Smooth muscle cell (in vitro differentiated cells): Measurements from ENCODE around the gene NAT14. TPM values are rescaled to one million over a fixed set of nuclear protein-coding genes. Genes with fewer than 3 reads are reported as not detected.

Experiments used
- DNase-seq: peaks from one replicate; lab custom pipeline; 2025; ENCODE audit not compliant: unreplicated experiment; lab: John Stamatoyannopoulos, UW
- H2AFZ ChIP-seq: fragments of 200-600 bp; sonication (generic); 2 replicates; pipeline ENCODE4 v1.6.0; 2016; ENCODE audit warnings: antibody characterized with exemption, low read depth, mild to moderate bottlenecking
- H3F3A ChIP-seq: fragments of 200-600 bp; sonication (generic); 2 replicates; pipeline ENCODE4 v1.6.0; 2017; ENCODE audit warnings: antibody characterized with exemption, low read depth
- H3K27ac ChIP-seq: fragments of 200-600 bp; sonication (generic); 2 replicates; pipeline ENCODE4 v1.5.1; 2016; ENCODE audit warnings: low read depth, mild to moderate bottlenecking
- H3K27me3 ChIP-seq: fragments of 200-600 bp; sonication (generic); 2 replicates; pipeline ENCODE4 v1.6.1; 2016; ENCODE audit warnings: low read depth, mild to moderate bottlenecking
- H3K36me3 ChIP-seq: fragments of 200-600 bp; sonication (generic); 2 replicates; pipeline ENCODE4 v1.5.1; 2016; ENCODE audit warnings: low read depth
- H3K4me1 ChIP-seq: fragments of 200-600 bp; sonication (generic); 2 replicates; pipeline ENCODE4 v1.5.1; 2016; ENCODE audit warnings: low read depth
- H3K4me2 ChIP-seq: fragments of 200-600 bp; sonication (generic); 2 replicates; pipeline ENCODE4 v1.6.0; 2016; ENCODE audit warnings: mild to moderate bottlenecking
- H3K4me3 ChIP-seq: fragments of 200-600 bp; sonication (generic); 2 replicates; pipeline ENCODE4 v1.5.1; 2016; ENCODE audit warnings: mild to moderate bottlenecking
- H3K79me2 ChIP-seq: fragments of 200-600 bp; sonication (generic); 2 replicates; pipeline ENCODE4 v1.6.0; 2016; ENCODE audit warnings: low read depth, mild to moderate bottlenecking
- H3K9ac ChIP-seq: fragments of 200-600 bp; sonication (generic); 2 replicates; pipeline ENCODE4 v1.6.0; 2016; ENCODE audit warnings: low read depth
- H3K9me3 ChIP-seq: fragments of 200-600 bp; sonication (generic); replicated peaks from 2 replicates; pipeline ENCODE4 v1.5.1; 2016; ENCODE audit warnings: low read depth
- H4K20me1 ChIP-seq: fragments of 200-600 bp; sonication (generic); 2 replicates; pipeline ENCODE4 v1.6.0; 2016; ENCODE audit warnings: low read depth
- CTCF ChIP-seq: fragments of 200-600 bp; sonication (generic); IDR thresholded peaks from 2 replicates; pipeline ENCODE4 v1.5.1; 2017; ENCODE audit warnings: borderline replicate concordance, mild to moderate bottlenecking, antibody characterized with exemption; ENCODE audit not compliant: insufficient read depth, poor library complexity, severe bottlenecking
- WGBS: methylation state at CpG from one replicate; pipeline ENCODE4 v1.1.7; 2016; ENCODE audit warnings: low lambda C conversion rate; 5-methylcytosine and 5-hydroxymethylcytosine counted together
- polyA plus RNA-seq: library from polyadenylated mRNA; unstranded; fragments of >200 nt; fragmentation: Nextera tagmentation; extraction: Ambion mirVana; gene quantifications from 2 replicates; pipeline ENCODE4 v1.2.1, GENCODE V29; 2016
- total RNA-seq: library from RNA; depleted of rRNA; stranded (reverse); fragments of >200 nt; gene quantifications from 2 replicates; pipeline ENCODE4 v1.2.3, GENCODE V29; 2014

NAT14 gene
- total and polyA plus RNA-seq, 2 experiments from 2014 or later: 14.3 to 67.5 TPM

DNA sequence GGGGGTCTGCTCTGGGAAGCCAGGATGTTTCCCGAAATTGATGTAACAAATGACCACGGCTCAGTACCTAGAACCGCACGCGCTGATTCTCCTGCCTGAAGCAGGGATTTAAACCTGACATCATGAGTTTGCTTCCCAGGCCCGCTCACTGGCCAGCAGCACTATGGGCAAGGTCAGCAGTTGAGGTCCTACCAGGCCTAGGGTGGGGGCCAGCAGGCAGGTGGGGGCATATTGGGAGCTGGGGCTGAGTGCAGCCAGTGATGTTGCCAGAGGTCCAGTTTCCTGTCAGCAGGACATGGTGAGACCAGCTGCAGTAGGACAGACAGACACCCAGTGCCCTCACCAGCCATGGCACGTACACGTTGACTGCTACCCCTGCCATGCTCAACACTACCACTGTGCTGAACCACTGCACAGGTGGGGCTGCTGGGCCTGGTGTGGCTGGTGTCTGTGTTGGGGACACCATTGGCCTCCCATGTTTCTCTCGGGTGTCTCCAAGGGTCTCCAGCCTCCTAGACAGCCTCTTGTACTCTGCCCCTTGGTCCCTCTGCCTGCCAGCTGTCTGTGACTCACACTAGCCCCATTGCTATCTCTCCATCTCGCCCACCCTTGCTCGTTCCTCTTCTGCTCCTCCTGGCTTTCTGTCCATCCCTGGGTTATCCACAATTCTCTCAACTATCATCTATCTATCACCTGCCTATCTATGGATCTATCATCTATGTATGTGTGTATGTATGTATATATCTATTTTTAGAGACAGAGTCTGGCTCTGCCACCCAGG, 19.3 kb upstream of the NAT14 start:
- Histone ChIP-seq H3K4me1 (no peaks in the 10 kb centered on the region), H3K27ac (no peak overlapping the region), H2AFZ (no peak overlapping the region), H3K36me3 (no peaks in the 10 kb centered on the region), H4K20me1 (no peaks in the 10 kb centered on the region), H3F3A (peaks cover 12% of the 10 kb centered on the region), H3K79me2 (no peaks in the 10 kb centered on the region), H3K27me3 (peaks cover 14% of the 10 kb centered on the region), H3K4me2 (no peak overlapping the region), H3K9me3 (no peaks in the 10 kb centered on the region), H3K9ac (no peak overlapping the region), H3K4me3 (no peak overlapping the region)
- WGBS: 82% methylated on average over 11 of the region's 11 CpGs
- no peak for DNase-seq
- TF ChIP-seq CTCF: no peak

- no peaks in the 10 kb centered on the region for H4K20me1 ChIP-seq
- no peaks in the 10 kb centered on the region for H3K4me1 ChIP-seq
- no peak overlapping the region for H3K4me2 ChIP-seq
- H3F3A ChIP-seq: peaks cover 12% of the 10 kb centered on the region
- H2AFZ ChIP-seq: no peak overlapping the region
- H3K27me3 ChIP-seq: peaks cover 14% of the 10 kb centered on the region
- H3K27ac ChIP-seq: no peak overlapping the region
- no peaks in the 10 kb centered on the region for H3K79me2 ChIP-seq
- no peak overlapping the region for H3K9ac ChIP-seq
- H3K9me3 ChIP-seq: no peaks in the 10 kb centered on the region
- TF ChIP-seq CTCF: no peak
- 94% methylated on average over 4 of the region's 4 CpGs for WGBS
- no peaks in the 10 kb centered on the region for H3K36me3 ChIP-seq
- DNase-seq: no peak
- H3K4me3 ChIP-seq: no peak overlapping the region
Observed at GRCh38 chr19:55466241-55466614, 18.8 kb upstream of the NAT14 start.

- no peak overlapping the region for H2AFZ ChIP-seq
- WGBS: 32% methylated on average over 29 of the region's 29 CpGs
- H3K9ac ChIP-seq: no peak overlapping the region
- no peaks in the 10 kb centered on the region for H3K36me3 ChIP-seq
- H3K4me2 ChIP-seq: peak overlapping the region; percentile 52
- TF ChIP-seq CTCF: peak; percentile 99
- H3K9me3 ChIP-seq: no peaks in the 10 kb centered on the region
- no peak overlapping the region for H3K4me3 ChIP-seq
- peaks cover 14% of the 10 kb centered on the region for H3K27me3 ChIP-seq
- no peaks in the 10 kb centered on the region for H3K4me1 ChIP-seq
- no peak for DNase-seq
- H4K20me1 ChIP-seq: no peaks in the 10 kb centered on the region
- H3K79me2 ChIP-seq: no peaks in the 10 kb centered on the region
- H3K27ac ChIP-seq: peak overlapping the region; percentile 20
- H3F3A ChIP-seq: peaks cover 12% of the 10 kb centered on the region
Observed at GRCh38 chr19:55467236-55468053, 17.5 kb upstream of the NAT14 start.
